Panc1 (cell line): ENCODE data around the gene TAPBPL. TPM values are rescaled to one million over a fixed set of nuclear protein-coding genes. Genes with fewer than 3 reads are reported as not detected.
"Not testable (repeated sequence)": the region's sequence is repeated elsewhere in the genome, so short reads cannot be mapped to it uniquely, and the experiment has no call there.

Source experiments
- ATAC-seq: fragments of 200-7000 bp; cut with Tn5 transposase; 2 replicates; pipeline ENCODE4 v1.9.1; 2020; ENCODE audit warnings: mild to moderate bottlenecking, moderate library complexity
- BruUV-seq: library from RNA; stranded (reverse); fragments of 400-500 nt; replicated peaks from 2 replicates; lab custom pipeline; 2021; lab: Mats Ljungman, UMichigan
- CTCF ChIA-PET: fragments of 300-600 bp; sonication (Branson Sonifier 250); formaldehyde crosslinking; loops from one replicate; lab custom pipeline; 2022; ENCODE audit warnings: antibody characterized with exemption; lab: Charles Lee
- POLR2A ChIA-PET: fragments of 300-600 bp; sonication (Branson Sonifier 250); formaldehyde crosslinking; loops from one replicate; lab custom pipeline; 2022; ENCODE audit warnings: antibody characterized with exemption; lab: Charles Lee
- DNase-seq: peaks from one replicate; pipeline ENCODE4 v3.0.0-alpha.2; 2010; ENCODE audit warnings: low read depth, low spot score
- H3K27ac ChIP-seq: 2 replicates; pipeline ENCODE4 v1.5.1; 2011; ENCODE audit warnings: mild to moderate bottlenecking, low read length, inconsistent platforms
- H3K27me3 ChIP-seq: fragments of 200-500 bp; sonication (Bioruptor generic); 2 replicates; pipeline ENCODE4 v1.6.0; 2014; ENCODE audit warnings: low read length, inconsistent platforms; ENCODE audit not compliant: control insufficient read depth, insufficient read depth
- H3K36me3 ChIP-seq: fragments of 200-500 bp; sonication (Bioruptor generic); 2 replicates; pipeline ENCODE4 v1.5.1; 2014; ENCODE audit warnings: inconsistent platforms, mild to moderate bottlenecking, low read length, moderate library complexity; ENCODE audit not compliant: control insufficient read depth, insufficient read depth
- H3K4me1 ChIP-seq: 2 replicates; pipeline ENCODE4 v1.5.1; 2011; ENCODE audit warnings: inconsistent platforms, mild to moderate bottlenecking, low read length, moderate library complexity; ENCODE audit not compliant: control insufficient read depth, insufficient read depth
- H3K4me3 ChIP-seq, 2 experiments: 2 replicates each; pipeline ENCODE4 v1.5.1; 2011 to 2012; ENCODE audit warnings: low read depth in 2 of 2, low read length in 2 of 2, mild to moderate bottlenecking in 2 of 2, inconsistent platforms in 1 of 2, moderate library complexity in 1 of 2
- H3K9me3 ChIP-seq: fragments of 200-500 bp; sonication (Bioruptor generic); 2 replicates; pipeline ENCODE4 v1.5.1; 2014; ENCODE audit warnings: low read depth, mild to moderate bottlenecking, inconsistent platforms, low read length, moderate library complexity; ENCODE audit not compliant: control insufficient read depth, insufficient read depth
- CTCF ChIP-seq: fragments of 450-650 bp; IDR thresholded peaks from 2 replicates; pipeline ENCODE4 v1.5.1; 2017; ENCODE audit warnings: mild to moderate bottlenecking
- POLR2AphosphoS5 ChIP-seq: IDR thresholded peaks from 2 replicates; pipeline ENCODE4 v1.6.1; 2012; ENCODE audit warnings: mild to moderate bottlenecking, low read depth, low read length, moderate library complexity
- REST ChIP-seq, 2 experiments: IDR thresholded peaks; 2 replicates each; pipeline ENCODE4 v1.6.1; 2011 to 2012; ENCODE audit warnings: low read depth in 2 of 2, control low read depth in 1 of 2, low read length in 1 of 2, mild to moderate bottlenecking in 1 of 2, moderate library complexity in 1 of 2; ENCODE audit not compliant: insufficient read depth in 1 of 2
- SIN3A ChIP-seq: IDR thresholded peaks from 2 replicates; pipeline ENCODE4 v1.6.1; 2012; ENCODE audit warnings: low read depth, mild to moderate bottlenecking, low read length, moderate library complexity, borderline replicate concordance; ENCODE audit not compliant: insufficient read depth
- TCF7L2 ChIP-seq: IDR thresholded peaks from 2 replicates; pipeline ENCODE4 v1.6.1; 2011; ENCODE audit warnings: mild to moderate bottlenecking, low read depth, low read length, inconsistent platforms
- in situ Hi-C: cut with HindIII; loops from 2 replicates; pipeline ENCODE4 v1.10.0; 2016; ENCODE audit warnings: low sequenced_read_pairs, low pct_unique_long_range_greater_than_20kb
- intact Hi-C: fragments of 100-400 bp; cut with micrococcal nuclease; formaldehyde crosslinking; loops from one replicate; pipeline ENCODE4 v1.10.0; 2022; ENCODE audit not compliant: unreplicated experiment
- total RNA-seq: library from RNA; stranded (reverse); gene quantifications from one replicate; pipeline ENCODE4 v1.2.1, GENCODE V29; 2021; ENCODE audit not compliant: unreplicated experiment

Gene TAPBPL
- total RNA-seq, 1 experiment from 2014 or later, result 7.8 TPM

GRCh38 chr12:6494968-6495367 is 43.1 kb downstream of the TAPBPL start:
- Histone ChIP-seq H3K27ac (peak overlapping the region; percentile 97), H3K36me3 (peaks cover 23% of the 10 kb centered on the region), H3K4me1 (peaks cover 17% of the 10 kb centered on the region), H3K4me3 (peak overlapping the region; percentile 93 to 94), H3K27me3 (no peaks in the 10 kb centered on the region), H3K9me3 (no peaks in the 10 kb centered on the region)
- no peak for ATAC-seq
- ChIA-PET CTCF (no interaction called here), POLR2A (interaction anchor here (0.7 to 0.8 kb wide), 2 partner anchors 41 to 276 kb away, joined by 3 read pairs; no protein-coding TSS in a partner anchor)
- BruUV-seq, result no TSS peak
- in situ Hi-C loops (no loop called here), intact Hi-C loops (no loop called here)
- TF ChIP-seq CTCF, result no peak
- no peak for TF ChIP-seq TCF7L2
- no peak for TF ChIP-seq REST (IDR thresholded peaks at IDR 0.05; ENCODE audit: insufficient read depth in 1 of 2, low read depth in 2 of 2, low read length in 1 of 2)
- TF ChIP-seq SIN3A, result no peak
- TF ChIP-seq POLR2AphosphoS5, result no peak
- no peak for DNase-seq

GRCh38 chr12:6497291-6497690 is 45.4 kb downstream of the TAPBPL start:
- Histone ChIP-seq H3K36me3 (peaks cover 21% of the 10 kb centered on the region), H3K4me1 (peaks cover 13% of the 10 kb centered on the region)
- ATAC-seq, CTCF ChIA-PET, BruUV-seq, H3K4me3 ChIP-seq, in situ Hi-C loops, H3K9me3 ChIP-seq, H3K27me3 ChIP-seq, intact Hi-C loops, DNase-seq, H3K27ac ChIP-seq: not testable (repeated sequence)
- POLR2A ChIA-PET, result interaction anchor here (0.6 kb wide), 1 partner anchor 23 kb away, joined by 5 read pairs; no protein-coding TSS in a partner anchor

GRCh38 chr12:6500466-6500865 is 48.6 kb downstream of the TAPBPL start:
- BruUV-seq, result TSS peak; percentile 33
- DNase-seq (no peak), ATAC-seq (no peak)
- ChIA-PET CTCF (no interaction called here), POLR2A (no interaction called here)
- Histone ChIP-seq H3K4me3 (no peak overlapping the region), H3K36me3 (peaks cover 6% of the 10 kb centered on the region), H3K4me1 (peaks cover 1% of the 10 kb centered on the region), H3K27me3 (no peaks in the 10 kb centered on the region), H3K27ac (no peak overlapping the region), H3K9me3 (no peaks in the 10 kb centered on the region)
- no peak for TF ChIP-seq POLR2AphosphoS5
- no peak for TF ChIP-seq TCF7L2
- TF ChIP-seq SIN3A, result no peak
- no peak for TF ChIP-seq CTCF
- no peak for TF ChIP-seq REST (IDR thresholded peaks at IDR 0.05; ENCODE audit: insufficient read depth in 1 of 2, low read depth in 2 of 2, low read length in 1 of 2)
- in situ Hi-C loops, result no loop called here
- intact Hi-C loops, result no loop called here
